GM18505 (cell line): Measurements from ENCODE around the gene DPY30.
"Not testable (repeated sequence)": the region's sequence is repeated elsewhere in the genome, so short reads cannot be mapped to it uniquely, and the experiment has no call there.

ENCODE experiments used
- ATAC-seq: cut with Tn5 transposase; IDR thresholded peaks from one replicate; pipeline ENCODE4 v1.9.1; 2021; ENCODE audit not compliant: unreplicated experiment
- POLR2A ChIP-seq: IDR thresholded peaks from 4 replicates; pipeline ENCODE4 v1.6.1; 2011; ENCODE audit warnings: borderline replicate concordance; ENCODE audit not compliant: insufficient read depth, insufficient read length; ENCODE audit errors: extremely low read depth

DPY30 gene

DNA sequence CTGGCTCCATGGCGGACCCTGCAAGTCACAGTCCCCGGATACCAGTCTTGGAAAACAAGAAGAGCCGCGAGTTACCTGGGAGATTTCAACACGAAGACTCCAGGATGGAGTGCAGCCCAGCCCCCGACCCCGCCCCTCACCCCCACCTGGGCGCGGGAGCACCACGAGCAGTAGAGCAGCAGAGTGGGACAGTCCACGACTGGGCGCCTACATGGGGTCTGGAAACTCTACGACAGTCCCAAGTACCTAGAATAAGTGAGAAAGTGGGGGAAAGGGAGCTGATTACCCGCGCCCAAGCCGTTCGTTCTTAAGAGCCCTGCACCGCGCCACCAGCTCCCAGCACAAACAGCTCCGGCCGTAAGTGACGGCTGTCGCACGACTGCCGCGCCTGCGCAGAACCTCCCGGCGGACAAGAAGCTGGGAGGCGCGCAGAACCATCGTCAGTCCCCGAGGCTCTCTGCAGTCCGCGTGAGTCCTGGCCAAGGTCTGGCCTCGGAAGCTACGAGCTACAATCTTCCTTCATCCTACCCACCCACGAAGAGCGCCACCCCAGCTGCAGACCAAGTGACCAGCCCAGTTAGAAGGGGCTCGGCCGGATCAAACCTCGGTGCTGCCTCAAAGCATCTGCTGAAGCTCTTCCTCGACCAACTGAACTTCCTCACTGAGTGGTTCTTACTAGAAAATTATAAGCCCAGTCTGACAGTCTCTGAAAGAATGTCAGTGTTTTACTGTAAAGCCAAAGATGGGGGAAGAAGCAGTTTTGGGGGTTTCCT lies at the start of gene DPY30:
DPY30 (minus strand) TSS at position 359 of the 773 bp plus-strand sequence; CDS start at position 10, 349 bp downstream.
- ATAC-seq: peak; percentile 90
- TF ChIP-seq POLR2A: peak; percentile 99

DNA sequence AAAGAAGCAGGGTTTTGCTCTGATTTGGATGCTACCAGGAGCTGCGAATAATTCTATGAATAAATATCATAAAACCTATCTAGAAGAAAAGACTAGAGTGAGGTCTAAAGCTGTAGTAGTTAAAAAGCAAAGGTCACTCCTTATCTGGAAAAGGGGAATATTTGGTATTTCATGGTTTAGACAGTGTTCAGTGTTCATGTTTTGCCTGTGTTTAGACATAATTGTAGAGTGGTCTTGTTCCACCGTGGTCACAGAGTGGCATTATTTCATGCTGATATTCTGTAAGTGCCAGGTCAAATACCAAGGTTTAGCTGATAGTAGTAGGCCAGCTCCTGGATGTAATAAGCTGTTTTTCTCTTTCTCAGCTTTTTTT lies 34.5 kb upstream of the DPY30 start:
- TF ChIP-seq POLR2A: no peak
- ATAC-seq: no peak

DNA sequence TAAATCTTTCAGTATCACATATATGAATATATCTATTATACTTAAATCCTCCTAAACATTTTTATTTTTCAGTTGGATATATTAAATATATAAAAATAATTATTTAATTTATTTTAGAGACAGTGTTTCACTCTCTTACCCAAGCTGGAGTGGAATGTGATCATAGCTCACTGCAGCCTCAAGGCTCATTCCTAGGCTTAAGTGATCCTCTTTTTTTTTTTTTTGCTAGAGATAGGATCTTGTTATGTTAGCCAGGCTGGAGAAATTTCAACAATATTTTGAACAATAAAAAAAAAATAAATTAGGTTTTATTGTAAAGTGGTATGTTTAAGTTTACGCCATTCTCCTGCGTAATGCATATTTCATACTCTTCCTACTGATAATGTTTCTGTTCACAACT lies 27.9 kb upstream of the DPY30 start:
- no peak for ATAC-seq
- TF ChIP-seq POLR2A: no peak

DNA sequence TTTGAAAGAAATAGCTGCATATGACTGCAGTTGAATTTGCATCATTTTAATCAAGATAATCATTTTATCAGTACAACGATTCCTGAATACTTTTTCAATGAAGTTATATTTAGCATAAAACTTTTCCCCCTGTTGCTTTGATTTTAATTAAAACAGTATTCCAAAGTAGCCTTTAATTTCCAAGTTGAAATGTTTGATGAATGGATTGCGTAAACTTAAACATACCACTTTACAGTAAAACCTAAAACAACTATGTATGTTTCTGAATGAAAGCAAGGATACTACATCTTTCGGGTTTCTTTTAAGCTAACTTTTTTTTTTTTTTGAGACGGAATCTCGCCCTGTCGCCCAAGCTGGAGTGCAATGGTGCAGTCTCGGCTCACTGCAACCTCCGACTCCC lies 25.1 kb upstream of the DPY30 start:
- no peak for TF ChIP-seq POLR2A
- ATAC-seq: no peak

DNA sequence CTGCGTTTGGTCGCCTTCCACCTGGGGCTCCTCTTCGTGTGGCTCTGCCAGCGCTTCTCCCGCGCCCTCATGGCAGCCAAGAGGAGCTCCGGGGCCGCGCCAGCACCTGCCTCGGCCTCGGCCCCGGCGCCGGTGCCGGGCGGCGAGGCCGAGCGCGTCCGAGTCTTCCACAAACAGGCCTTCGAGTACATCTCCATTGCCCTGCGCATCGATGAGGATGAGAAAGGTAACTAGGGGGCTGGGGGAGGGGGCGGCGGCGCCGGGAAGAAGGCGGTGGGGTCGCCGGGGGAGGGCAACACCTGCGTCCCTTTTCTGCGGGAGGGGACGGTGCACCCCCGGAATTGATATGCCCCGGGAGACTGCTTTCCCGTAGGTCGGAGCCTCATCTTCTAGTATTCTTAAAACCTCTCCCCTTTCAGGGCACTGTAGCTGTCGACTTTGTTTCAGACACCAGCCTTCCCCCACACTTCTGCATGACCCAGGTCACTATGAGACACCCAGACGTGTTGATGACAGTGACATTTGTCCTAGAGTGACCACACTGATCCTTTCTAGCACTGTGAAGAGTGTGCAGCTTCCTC lies 24.5 kb upstream of the DPY30 start:
- ATAC-seq: no peak

DNA sequence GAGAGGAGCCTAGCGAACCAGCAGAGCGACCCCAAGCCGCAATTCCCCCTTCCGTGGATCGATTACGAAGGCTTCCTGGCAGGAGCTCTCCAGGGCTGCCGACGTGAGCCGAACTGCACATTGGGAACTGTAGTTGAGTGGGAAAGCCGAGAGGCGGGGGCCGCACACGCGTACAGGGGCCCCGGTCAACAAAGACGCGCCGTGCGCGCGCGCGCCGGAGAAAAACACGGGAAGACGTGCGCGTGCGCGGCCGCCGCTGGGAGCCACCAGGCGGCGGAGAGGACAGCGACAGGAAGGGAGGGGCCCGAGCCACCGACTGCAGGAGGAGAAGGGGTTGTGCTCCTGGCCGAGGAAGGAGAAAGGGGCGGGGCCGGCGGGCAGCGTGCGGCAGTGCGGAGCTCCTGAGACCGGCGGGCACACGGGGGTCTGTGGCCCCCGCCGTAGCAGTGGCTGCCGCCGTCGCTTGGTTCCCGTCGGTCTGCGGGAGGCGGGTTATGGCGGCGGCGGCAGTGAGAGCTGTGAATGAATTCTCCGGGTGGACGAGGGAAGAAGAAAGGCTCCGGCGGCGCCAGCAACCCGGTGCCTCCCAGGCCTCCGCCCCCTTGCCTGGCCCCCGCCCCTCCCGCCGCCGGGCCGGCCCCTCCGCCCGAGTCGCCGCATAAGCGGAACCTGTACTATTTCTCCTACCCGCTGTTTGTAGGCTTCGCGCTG lies 23.9 kb upstream of the DPY30 start, which contains the start of gene SPAST:
SPAST (plus strand) TSS at position 247 of the 711 bp plus-strand sequence; CDS start at position 523, 276 bp downstream.
- peak; percentile 94 for ATAC-seq
- peak; percentile 81 for TF ChIP-seq POLR2A

More for the DNA sequence above, 24.5 kb upstream of the DPY30 start:
- peak; percentile 67 for TF ChIP-seq POLR2A

DNA sequence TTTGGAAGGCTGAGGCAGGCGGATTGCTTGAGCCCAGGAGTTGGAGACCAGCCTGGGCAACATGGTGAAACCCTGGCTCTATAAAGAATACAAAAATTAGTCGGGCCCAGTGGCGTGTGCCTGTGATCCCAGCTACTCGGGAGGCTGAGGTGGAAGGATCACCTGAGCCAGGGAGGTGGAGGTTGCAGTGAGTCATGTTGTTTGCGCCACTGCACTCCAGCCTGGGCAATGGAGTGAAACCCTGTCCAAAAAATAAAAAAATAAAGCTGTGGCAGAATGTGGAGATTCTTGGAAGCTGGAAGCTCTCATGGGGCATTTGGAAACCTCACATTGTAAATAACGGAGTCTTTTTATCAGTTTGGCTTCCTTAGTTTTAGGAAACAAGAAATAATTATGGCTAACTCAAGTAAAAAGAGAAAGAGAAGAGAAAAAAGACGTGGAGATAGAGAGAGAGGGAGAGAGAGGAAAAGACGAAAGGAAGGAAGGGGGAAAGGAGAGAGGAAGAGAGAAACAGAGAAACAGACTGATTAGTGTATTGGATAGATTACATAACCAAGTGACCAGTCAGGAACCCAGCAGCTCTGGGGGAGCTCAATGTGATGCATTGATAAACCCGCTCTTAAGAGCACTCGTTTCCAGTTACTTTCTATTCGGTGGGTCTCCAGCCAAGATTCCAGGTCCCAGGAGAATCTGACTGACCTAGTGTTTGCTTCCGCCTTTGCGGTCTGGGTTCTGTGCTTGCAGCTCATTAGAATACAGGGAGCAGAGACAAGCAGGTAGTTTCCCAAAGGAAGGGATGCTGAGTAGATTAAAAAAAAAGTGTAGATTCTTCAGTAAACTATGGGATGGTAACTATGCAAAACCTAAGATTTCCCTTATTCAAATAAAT lies 22.6 kb upstream of the DPY30 start:
- no peak for TF ChIP-seq POLR2A
- no peak for ATAC-seq

DNA sequence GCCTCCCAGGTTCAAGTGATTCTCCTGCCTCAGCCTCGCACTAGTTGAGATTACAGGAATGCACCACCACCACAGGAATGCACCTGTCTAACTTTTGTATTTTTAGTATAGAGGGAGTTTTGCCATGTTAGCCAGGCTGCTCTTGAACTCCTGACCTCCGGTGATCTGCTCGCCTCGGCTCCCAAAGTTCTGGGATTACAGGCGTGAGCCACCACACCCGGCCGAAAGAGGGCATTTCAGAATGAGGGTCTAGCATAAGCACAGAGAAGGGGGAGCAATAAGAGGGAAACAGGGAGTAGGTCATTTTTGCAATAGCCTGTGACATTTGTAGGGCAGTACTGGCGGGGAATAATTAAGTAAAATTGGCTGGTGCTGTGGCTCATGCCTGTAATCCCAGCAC lies 21.8 kb upstream of the DPY30 start:
- ATAC-seq: no peak
- no peak for TF ChIP-seq POLR2A

DNA sequence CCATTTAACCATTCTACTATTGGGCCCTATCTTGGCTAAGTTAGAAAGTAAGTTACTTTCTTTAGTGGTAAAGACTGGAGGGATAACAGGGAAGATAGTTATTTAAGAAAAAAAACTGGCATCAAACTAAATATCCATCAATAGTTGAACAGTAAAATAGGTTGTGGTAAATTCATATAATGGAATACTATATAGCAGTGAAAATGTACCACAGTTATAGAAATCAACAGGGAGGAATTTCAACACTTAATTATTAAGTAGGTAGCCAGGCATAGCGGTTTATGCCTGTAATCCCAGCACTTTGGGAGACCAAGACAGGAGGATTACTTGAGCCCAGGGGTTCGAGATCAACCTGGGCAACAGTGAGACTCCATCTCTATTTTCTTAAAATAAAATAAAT lies 20.7 kb upstream of the DPY30 start:
- TF ChIP-seq POLR2A: no peak
- ATAC-seq: no peak

DNA sequence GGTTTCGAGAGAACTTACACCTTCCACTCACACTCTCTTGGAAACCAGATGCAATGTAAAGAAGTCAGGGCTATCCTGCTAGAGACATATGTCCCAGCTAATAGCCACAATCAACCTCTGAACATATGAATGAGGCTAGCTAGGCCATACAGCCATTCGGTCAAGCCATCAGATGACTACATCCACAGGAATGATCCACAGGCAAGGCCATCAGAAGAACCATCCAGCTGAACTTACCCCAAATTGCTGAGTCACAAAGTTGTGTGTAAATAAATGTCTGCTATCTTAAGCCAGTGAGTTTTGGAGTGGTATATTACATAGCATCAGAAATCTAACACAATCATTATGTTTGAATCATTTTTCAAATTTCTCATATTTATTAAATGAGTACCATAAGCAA lies 18.5 kb upstream of the DPY30 start:
- no peak for TF ChIP-seq POLR2A
- ATAC-seq: no peak

DNA sequence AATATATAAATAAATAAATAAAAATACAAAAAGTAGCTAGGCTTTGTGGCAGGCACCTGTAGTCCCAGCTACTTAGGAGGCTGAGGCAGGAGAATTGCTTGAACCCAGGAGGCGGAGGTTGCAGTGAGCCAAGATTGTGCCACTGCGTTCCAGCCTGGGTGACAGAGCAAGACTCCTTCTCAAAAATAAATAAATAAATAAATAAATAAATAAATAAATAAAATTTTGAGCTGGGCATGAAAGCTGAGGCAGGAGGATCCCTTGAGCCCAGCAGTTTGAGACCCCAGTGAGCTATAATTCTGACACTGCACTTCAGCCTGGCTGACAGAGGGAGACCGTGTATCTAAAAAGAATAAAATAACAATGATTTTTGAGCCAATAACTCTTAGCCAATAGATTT lies 15.0 kb upstream of the DPY30 start:
- not testable (repeated sequence) for ATAC-seq

DNA sequence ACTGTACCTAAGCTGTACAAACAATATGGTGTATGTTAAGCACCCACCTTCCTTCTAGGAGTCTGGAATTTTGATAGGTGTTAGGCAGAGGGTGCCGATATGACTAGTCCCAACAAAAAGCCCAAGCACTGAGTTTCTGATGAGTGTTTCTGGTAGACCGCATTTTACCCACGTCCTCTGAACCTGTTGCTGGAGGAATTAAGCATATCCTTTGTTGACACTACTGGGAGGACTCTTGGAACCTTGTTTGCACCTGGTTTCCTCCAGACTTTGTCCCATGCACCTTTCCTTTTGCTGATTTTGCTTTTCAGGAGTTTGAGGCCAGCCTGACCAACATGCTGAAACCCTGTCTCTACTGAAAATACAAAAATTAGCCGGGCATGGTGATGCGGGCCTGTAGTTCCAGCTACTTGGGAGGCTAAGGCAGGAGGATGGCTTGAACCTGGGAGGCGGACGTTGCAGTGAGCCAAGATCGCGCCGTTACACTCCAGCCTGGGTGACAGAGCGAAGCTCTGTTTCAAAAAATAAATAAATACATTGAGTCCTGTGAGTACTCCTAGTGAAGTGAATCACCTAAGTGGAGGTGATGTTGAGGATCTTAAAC lies 12.3 kb upstream of the DPY30 start:
- no peak for ATAC-seq

DNA sequence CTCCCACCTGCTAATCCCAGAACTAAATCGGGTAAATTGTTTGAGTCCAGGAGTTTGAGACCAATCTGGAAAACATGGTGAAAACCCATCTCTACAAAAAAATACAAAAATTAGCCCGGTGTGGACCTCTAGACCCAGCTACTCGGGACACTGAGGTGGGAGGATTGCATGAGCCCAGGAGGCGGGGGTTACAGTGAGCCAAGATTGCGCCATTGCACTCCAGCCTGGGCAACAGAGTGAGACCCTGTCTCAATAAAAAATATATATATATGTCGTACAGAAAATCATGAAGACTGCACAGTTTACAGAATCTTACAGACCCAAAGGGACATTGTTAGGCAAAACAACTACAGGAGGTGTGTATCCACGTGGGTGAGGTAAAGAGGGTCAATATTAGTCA lies 4.0 kb upstream of the DPY30 start:
- ATAC-seq: no peak
- no peak for TF ChIP-seq POLR2A

More for the DNA sequence above, 12.3 kb upstream of the DPY30 start:
- no peak for TF ChIP-seq POLR2A

DNA sequence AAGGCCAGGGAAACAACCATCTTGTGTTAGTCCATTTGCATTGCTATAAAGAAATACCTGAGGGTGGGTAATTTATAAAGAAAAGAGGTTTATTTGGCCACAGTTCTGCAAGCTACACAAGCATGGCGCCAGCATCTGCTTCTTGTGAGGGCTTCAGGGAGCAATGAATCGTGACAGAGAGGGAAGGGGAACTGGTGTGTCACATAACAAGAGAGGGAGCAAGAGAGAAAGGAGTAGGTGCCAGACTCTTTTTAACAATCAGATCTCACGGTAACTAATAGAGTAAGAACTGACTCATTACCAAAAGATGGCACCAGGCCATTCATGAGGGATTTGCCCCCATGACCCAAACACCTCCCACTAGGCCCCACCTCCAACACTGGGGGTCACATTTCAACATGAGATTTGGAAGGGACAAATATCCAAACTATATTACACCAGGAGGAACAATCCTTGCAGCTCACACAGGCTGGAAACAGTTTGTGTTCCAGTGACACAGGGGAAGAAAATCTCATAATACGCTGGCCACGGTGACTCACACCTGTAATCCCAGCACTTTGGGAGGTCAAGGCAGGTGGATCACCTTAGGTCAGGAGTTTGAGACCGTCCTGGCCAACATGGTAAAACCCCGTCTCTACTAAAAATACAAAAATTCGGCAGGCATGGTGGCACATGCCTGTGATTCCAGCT lies 5.3 kb downstream of the DPY30 start:
- not testable (repeated sequence) for ATAC-seq

DNA sequence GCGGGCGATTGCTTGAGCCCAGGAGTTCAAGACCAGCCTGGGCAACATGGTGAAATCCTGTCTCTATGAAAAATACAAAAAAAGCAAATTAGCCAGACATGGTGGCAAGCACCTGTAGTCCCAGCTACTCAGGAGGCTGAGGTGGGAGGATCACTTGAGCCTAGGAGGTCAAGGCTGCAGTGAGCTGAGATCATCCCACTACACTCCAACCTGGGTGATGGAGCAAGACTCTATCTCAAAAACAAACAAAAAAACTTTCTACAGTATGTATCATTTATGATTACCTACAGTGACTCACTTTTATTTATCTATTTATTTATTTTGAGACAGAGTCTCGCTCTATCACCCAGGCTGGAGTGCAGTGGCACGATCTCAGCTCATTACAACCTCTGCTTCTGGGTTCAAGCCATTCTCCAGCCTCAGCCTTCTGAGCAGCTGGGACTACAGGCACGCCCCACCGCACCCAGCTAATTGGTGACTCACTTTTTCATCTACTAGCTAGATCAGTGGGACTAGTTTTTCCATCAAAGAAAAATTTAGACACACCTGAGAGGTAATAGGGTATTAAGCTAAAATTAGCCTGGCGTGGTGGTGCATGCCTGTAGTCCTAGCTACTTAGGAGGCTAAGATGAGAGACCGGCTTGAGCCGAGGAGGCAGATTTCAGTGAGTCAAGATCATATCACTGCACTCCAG lies 20.7 kb downstream of the DPY30 start:
- ATAC-seq: not testable (repeated sequence)
